Prostate gland (tissue), 2 donors: ENCODE measurements around the gene CDH13. TPM values are rescaled to one million over a fixed set of nuclear protein-coding genes. Genes with fewer than 3 reads are reported as not detected.

ENCODE experiments used
- DNase-seq: peaks from one replicate; pipeline ENCODE4 v3.0.0-alpha.2; 2019; ENCODE audit warnings: low spot score
- H3K27ac ChIP-seq, 2 donors: fragments of 200-600 bp; sonication (generic); 2 replicates each; pipeline ENCODE4 v1.5.1; 2017 to 2019
- H3K27me3 ChIP-seq: fragments of 200-600 bp; sonication (generic); replicated peaks from 2 replicates; pipeline ENCODE4 v1.5.1; 2019; ENCODE audit not compliant: insufficient read depth
- H3K36me3 ChIP-seq, 2 donors: fragments of 200-600 bp; sonication (generic); 1 replicate in 1 of 2; 2 replicates in 1 of 2; pipeline versions ENCODE4 v1.5.1 to v1.8.1; 2017 to 2019
- H3K4me1 ChIP-seq: fragments of 200-600 bp; sonication (generic); replicated peaks from 2 replicates; pipeline ENCODE4 v1.5.1; 2019
- H3K4me3 ChIP-seq, 2 donors: fragments of 200-600 bp; sonication (generic); 2 replicates each; pipeline ENCODE4 v1.5.1; 2017 to 2019
- H3K9me3 ChIP-seq: fragments of 200-600 bp; sonication (generic); 2 replicates; pipeline ENCODE4 v1.5.1; 2017
- POLR2A ChIP-seq: fragments of 450-650 bp; IDR thresholded peaks from one replicate; pipeline ENCODE4 v1.6.1; 2016; ENCODE audit warnings: antibody characterized with exemption, mild to moderate bottlenecking
- POLR2AphosphoS5 ChIP-seq: sonication (generic); formaldehyde crosslinking; IDR thresholded peaks from one replicate; pipeline ENCODE4 v1.6.1; 2017; ENCODE audit warnings: antibody characterized with exemption
- WGBS: methylation state at CpG from one replicate; pipeline ENCODE4 v1.1.5; 2018; 5-methylcytosine and 5-hydroxymethylcytosine counted together
- intact Hi-C: fragments of 100-400 bp; cut with DNase I; formaldehyde crosslinking; loops from one replicate; pipeline ENCODE4 v1.14.2; 2022
- total RNA-seq, 2 donors: library from RNA; depleted of rRNA; stranded (reverse); fragments of >200 nt; gene quantifications; one replicate each; pipeline ENCODE4 v1.1.0, GENCODE V29; 2016
- TF ChIP-seq, protein P1 (sequence below), 4 experiments: fragments of 200-600 bp in 2 of 4; fragments of 450-650 bp in 2 of 4; sonication (generic) in 2 of 4; IDR thresholded peaks; 1 replicate in 3 of 4; 2 replicates in 1 of 4; pipeline ENCODE4 v1.5.1; 2016 to 2019; ENCODE audit warnings: antibody characterized with exemption in 4 of 4, mild to moderate bottlenecking in 2 of 4, moderate library complexity in 2 of 4

Gene CDH13
- total RNA-seq, 2 donors from 2014 or later, result 20.6 to 23.0 TPM

DNA sequence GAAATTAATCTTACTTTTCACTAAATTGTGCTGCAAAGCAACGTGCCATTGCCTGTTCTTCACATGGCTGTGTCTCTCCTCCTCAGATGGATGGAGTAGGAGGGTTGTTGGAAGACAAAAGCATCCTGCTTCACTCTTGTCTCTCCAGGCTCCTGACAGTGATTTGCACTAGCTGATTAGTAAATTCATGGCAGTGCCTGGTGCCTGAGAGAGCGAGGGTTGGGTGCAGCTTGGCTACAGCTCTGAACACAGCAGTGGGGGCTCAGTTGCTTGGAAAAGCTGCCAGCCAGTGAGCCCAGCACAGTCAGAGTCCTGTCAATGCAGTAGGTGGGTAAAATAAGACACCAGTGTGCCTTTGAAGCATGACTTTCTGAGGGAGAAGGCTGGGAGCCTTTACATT is 37.4 kb downstream of the CDH13 start:
- TF ChIP-seq POLR2AphosphoS5, result no peak
- TF ChIP-seq, protein P1, sequence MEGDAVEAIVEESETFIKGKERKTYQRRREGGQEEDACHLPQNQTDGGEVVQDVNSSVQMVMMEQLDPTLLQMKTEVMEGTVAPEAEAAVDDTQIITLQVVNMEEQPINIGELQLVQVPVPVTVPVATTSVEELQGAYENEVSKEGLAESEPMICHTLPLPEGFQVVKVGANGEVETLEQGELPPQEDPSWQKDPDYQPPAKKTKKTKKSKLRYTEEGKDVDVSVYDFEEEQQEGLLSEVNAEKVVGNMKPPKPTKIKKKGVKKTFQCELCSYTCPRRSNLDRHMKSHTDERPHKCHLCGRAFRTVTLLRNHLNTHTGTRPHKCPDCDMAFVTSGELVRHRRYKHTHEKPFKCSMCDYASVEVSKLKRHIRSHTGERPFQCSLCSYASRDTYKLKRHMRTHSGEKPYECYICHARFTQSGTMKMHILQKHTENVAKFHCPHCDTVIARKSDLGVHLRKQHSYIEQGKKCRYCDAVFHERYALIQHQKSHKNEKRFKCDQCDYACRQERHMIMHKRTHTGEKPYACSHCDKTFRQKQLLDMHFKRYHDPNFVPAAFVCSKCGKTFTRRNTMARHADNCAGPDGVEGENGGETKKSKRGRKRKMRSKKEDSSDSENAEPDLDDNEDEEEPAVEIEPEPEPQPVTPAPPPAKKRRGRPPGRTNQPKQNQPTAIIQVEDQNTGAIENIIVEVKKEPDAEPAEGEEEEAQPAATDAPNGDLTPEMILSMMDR (IDR thresholded peaks at IDR 0.05), result no peak
- no peak for TF ChIP-seq POLR2A
- H3K27me3 ChIP-seq, result no peaks in the 10 kb centered on the region
- WGBS, result 89% methylated on average over 2 of the region's 2 CpGs

DNA sequence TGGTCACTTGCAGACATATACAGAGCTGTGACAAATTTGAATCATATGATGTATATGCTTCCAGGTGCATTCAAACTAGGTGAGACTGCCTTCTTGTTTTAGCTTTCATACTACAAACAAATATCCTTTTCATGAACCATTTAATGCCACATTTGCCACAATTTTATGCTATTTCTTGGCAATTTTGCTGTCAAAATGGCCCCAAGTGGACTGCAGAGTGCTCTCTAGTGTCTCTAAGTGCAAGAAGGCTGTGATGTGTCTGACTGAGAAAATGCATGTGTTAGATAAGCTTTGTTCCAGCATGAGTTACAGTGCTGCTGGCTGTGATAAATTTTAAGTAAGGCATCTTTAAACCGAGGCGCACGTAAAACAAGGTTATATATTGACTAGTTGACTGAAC is 38.3 kb downstream of the CDH13 start:
- 86% methylated on average over 3 of the region's 3 CpGs for WGBS

More for the DNA sequence above, 37.4 kb downstream of the CDH13 start:
- no peaks in the 10 kb centered on the region for H3K4me1 ChIP-seq
- intact Hi-C loops, result no loop called here
- no peak overlapping the region for H3K4me3 ChIP-seq
- no peaks in the 10 kb centered on the region for H3K9me3 ChIP-seq
- H3K27ac ChIP-seq, result no peak overlapping the region
- no peak for DNase-seq
- no peaks in the 10 kb centered on the region for H3K36me3 ChIP-seq

DNA sequence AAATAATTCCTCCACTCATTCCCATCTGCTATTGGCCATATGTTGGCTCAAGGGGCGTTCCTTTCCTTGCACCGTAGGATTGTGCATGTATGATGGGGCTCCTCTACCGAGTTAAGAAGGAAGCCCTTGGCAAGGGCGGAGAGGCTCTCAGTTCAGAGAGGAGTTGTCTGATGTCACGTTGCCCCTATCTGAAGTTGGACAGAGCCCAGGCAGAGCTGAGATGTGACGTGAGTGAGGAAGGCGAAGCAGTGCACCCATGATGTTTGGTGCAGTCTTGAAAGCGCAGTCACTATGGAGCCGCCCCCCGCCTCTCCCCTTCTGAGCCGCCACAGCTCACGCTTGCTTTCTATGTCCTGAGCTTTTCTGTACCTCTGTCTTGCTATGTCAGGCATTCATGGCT is 40.7 kb downstream of the CDH13 start:
- Histone ChIP-seq H3K4me3 (no peak overlapping the region), H3K27ac (no peak overlapping the region), H3K36me3 (no peaks in the 10 kb centered on the region), H3K4me1 (no peaks in the 10 kb centered on the region), H3K27me3 (no peaks in the 10 kb centered on the region), H3K9me3 (no peaks in the 10 kb centered on the region)
- DNase-seq, result no peak
- intact Hi-C loops, result no loop called here
- TF ChIP-seq, protein P1 (IDR thresholded peaks at IDR 0.05), result no peak
- TF ChIP-seq POLR2AphosphoS5 (no peak), POLR2A (no peak)
- 81% methylated on average over 11 of the region's 12 CpGs for WGBS

More for the DNA sequence above, 38.3 kb downstream of the CDH13 start:
- no peak for TF ChIP-seq POLR2A
- Histone ChIP-seq H3K9me3 (no peaks in the 10 kb centered on the region), H3K36me3 (no peaks in the 10 kb centered on the region), H3K4me3 (no peak overlapping the region), H3K27me3 (no peaks in the 10 kb centered on the region), H3K27ac (no peak overlapping the region), H3K4me1 (no peaks in the 10 kb centered on the region)
- intact Hi-C loops, result no loop called here
- no peak for DNase-seq

DNA sequence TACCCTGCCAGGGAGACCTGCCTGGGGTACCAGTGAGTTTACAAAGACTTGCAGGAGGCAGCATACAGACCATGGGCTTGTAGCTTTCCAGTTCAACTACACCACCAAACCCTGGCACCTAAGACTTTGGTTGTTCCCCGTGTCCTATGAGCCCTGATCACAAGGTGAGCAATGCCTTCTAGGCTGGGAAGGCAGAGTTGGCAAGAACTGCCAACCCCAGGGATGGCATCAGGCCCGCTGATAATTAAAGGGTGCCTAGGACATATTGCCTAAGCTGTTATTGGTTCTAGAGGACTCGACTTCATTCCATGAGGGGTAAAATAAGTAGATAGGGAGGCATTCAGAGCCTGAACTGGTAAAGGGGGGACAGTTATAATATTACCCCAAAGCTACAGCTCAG is 41.3 kb downstream of the CDH13 start:
- no peaks in the 10 kb centered on the region for H3K36me3 ChIP-seq
- no peaks in the 10 kb centered on the region for H3K27me3 ChIP-seq
- intact Hi-C loops, result no loop called here
- no peak overlapping the region for H3K4me3 ChIP-seq
- TF ChIP-seq POLR2AphosphoS5, result no peak
- no peak for TF ChIP-seq POLR2A
- TF ChIP-seq, protein P1 (IDR thresholded peaks at IDR 0.05), result no peak
- H3K4me1 ChIP-seq, result no peaks in the 10 kb centered on the region
- no peaks in the 10 kb centered on the region for H3K9me3 ChIP-seq
- WGBS, result 86% methylated on average over 3 of the region's 3 CpGs
- H3K27ac ChIP-seq, result no peak overlapping the region
- no peak for DNase-seq

DNA sequence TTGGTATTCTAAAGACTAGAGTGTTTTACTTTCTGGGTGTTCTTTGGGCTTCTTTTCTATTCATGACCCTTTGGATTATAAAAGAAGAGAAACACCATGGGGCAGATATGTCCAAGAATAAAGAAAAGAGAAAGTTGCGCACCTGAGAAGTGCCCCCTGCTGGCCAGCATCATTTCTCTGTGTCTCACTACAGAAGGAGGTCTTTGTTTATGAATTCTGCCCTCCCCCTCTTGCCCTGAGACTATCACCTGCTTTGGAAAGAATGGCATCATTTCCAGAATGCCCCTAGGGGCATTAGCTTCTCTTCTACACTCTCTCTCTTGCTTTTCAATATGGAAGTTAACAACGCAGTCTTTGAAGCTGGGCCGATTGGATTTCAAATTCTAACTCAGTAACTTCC is 45.0 kb downstream of the CDH13 start:
- WGBS, result 94% methylated on average over 3 of the region's 3 CpGs
- TF ChIP-seq POLR2A (no peak), POLR2AphosphoS5 (no peak)
- TF ChIP-seq, protein P1 (IDR thresholded peaks at IDR 0.05), result no peak
- H3K9me3 ChIP-seq, result no peaks in the 10 kb centered on the region
- intact Hi-C loops, result no loop called here
- no peak overlapping the region for H3K4me3 ChIP-seq
- no peaks in the 10 kb centered on the region for H3K4me1 ChIP-seq
- H3K27ac ChIP-seq, result no peak overlapping the region
- H3K27me3 ChIP-seq, result no peaks in the 10 kb centered on the region
- DNase-seq, result no peak
- no peaks in the 10 kb centered on the region for H3K36me3 ChIP-seq
